GM18873 (cell line): ENCODE results near the gene GAGE12C.
"Not testable (repeated sequence)": the region's sequence is repeated elsewhere in the genome, so short reads cannot be mapped to it uniquely, and the experiment has no call there.

ENCODE experiments used
- ATAC-seq: cut with Tn5 transposase; IDR thresholded peaks from one replicate; pipeline ENCODE4 v1.9.1; 2021; ENCODE audit warnings: mild to moderate bottlenecking, moderate library complexity, moderate number of reproducible peaks; ENCODE audit not compliant: unreplicated experiment, low FRiP score

GAGE12C gene

GRCh38 chrX:49531877-49532276 lies at the start of gene GAGE12C:
GAGE12C (plus strand) TSS chrX:49532177; CDS start chrX:49533332, 1,155 bp downstream.
- ATAC-seq: not testable (repeated sequence)

GRCh38 chrX:49541433-49541832 lies 9.5 kb downstream of the GAGE12C start, which contains the start of gene GAGE12D:
GAGE12D (plus strand) TSS chrX:49541733; CDS start chrX:49542888, 1,155 bp downstream.
- not testable (repeated sequence) for ATAC-seq

GRCh38 chrX:49550989-49551388 lies 19.0 kb downstream of the GAGE12C start, which contains the start of gene GAGE12E:
GAGE12E (plus strand) TSS chrX:49551289; CDS start chrX:49552444, 1,155 bp downstream.
- ATAC-seq: not testable (repeated sequence)

- ATAC-seq: not testable (repeated sequence)
These were observed 28.6 kb downstream of the GAGE12C start, which contains the start of gene GAGE12F for GRCh38 chrX:49560542-49560941. GAGE12F (plus strand) TSS chrX:49560842; CDS start chrX:49561997, 1,155 bp downstream.

- ATAC-seq: not testable (repeated sequence)
These were observed 36.8 kb downstream of the GAGE12C start for GRCh38 chrX:49568728-49569127.

- not testable (repeated sequence) for ATAC-seq
These were observed 37.2 kb downstream of the GAGE12C start for GRCh38 chrX:49569152-49569551.

GRCh38 chrX:49570100-49570499 lies 38.1 kb downstream of the GAGE12C start, which contains the start of gene GAGE12G:
GAGE12G (plus strand) TSS chrX:49570400; CDS start chrX:49571555, 1,155 bp downstream.
- ATAC-seq: not testable (repeated sequence)

- ATAC-seq: not testable (repeated sequence)
These were observed 47.7 kb downstream of the GAGE12C start, which contains the start of gene GAGE12H for GRCh38 chrX:49579649-49580048. GAGE12H (plus strand) TSS chrX:49579949; CDS start chrX:49581104, 1,155 bp downstream.
